Calu3 (cell line): ENCODE results near the gene HEPHL1. TPM values are rescaled to one million over a fixed set of nuclear protein-coding genes. Genes with fewer than 3 reads are reported as not detected.

ENCODE experiments used
- BruUV-seq: library from RNA; stranded (reverse); fragments of 400-500 nt; replicated peaks from 2 replicates; lab custom pipeline; 2021; lab: Mats Ljungman, UMichigan
- CTCF ChIA-PET: fragments of 300-600 bp; sonication (Branson Sonifier 250); formaldehyde crosslinking; loops from one replicate; lab custom pipeline; 2022; ENCODE audit warnings: antibody characterized with exemption; lab: Charles Lee
- DNase-seq: peaks from one replicate; pipeline ENCODE4 v3.0.0; 2022
- H3K27ac Mint-ChIP-seq: one replicate; pipeline ENCODE4 v1.8.0; 2022; ENCODE audit warnings: mixed read lengths; ENCODE audit not compliant: unreplicated experiment
- H3K27me3 Mint-ChIP-seq: one replicate; pipeline ENCODE4 v1.8.0; 2022; ENCODE audit warnings: mixed read lengths; ENCODE audit not compliant: unreplicated experiment
- H3K36me3 Mint-ChIP-seq: one replicate; pipeline ENCODE4 v1.8.0; 2022; ENCODE audit warnings: mild to moderate bottlenecking, moderate library complexity, mixed read lengths; ENCODE audit not compliant: insufficient read depth, unreplicated experiment
- H3K4me1 Mint-ChIP-seq: one replicate; pipeline ENCODE4 v1.8.0; 2022; ENCODE audit warnings: mild to moderate bottlenecking, low read depth, mixed read lengths; ENCODE audit not compliant: unreplicated experiment
- H3K4me3 Mint-ChIP-seq: one replicate; pipeline ENCODE4 v1.8.0; 2022; ENCODE audit warnings: mild to moderate bottlenecking, low read depth, moderate library complexity, mixed read lengths; ENCODE audit not compliant: unreplicated experiment
- H3K9me3 Mint-ChIP-seq: one replicate; pipeline ENCODE4 v1.8.0; 2022; ENCODE audit warnings: low read depth, mixed read lengths; ENCODE audit not compliant: unreplicated experiment
- intact Hi-C: fragments of 100-400 bp; cut with micrococcal nuclease; formaldehyde crosslinking; loops from one replicate; pipeline ENCODE4 v1.10.0; 2022; ENCODE audit not compliant: unreplicated experiment
- total RNA-seq: library from RNA; stranded (reverse); gene quantifications from 2 replicates; pipeline ENCODE4 v1.2.3, GENCODE V29; 2022
- TF ChIP-seq, protein P1 (sequence below): fragments of 200-600 bp; IDR thresholded peaks from one replicate; pipeline ENCODE4 v1.8.0; 2022; ENCODE audit warnings: antibody characterized with exemption; ENCODE audit not compliant: unreplicated experiment

HEPHL1 gene
- total RNA-seq, 1 experiment from 2014 or later = not detected

DNA sequence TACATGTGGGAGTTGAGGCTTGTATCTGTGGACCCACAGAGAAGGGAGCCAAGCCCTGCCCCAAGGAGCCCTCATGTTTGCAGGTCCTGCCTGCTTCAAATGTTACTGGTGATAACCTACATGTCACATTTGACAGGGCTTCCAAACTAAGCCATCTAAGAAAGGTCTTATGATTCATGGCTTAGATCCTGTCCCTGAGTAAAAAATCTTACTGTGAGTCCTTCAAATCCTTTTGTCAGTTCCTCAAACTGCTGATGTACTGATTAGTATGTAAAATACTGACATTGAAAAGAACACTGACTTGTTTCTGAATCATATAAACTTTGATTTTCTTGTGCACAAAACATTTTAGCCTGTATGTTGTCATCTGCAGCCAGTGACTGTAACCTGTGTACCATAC, 106.5 kb downstream of the HEPHL1 start:
- peak overlapping the region; percentile 86 for H3K27ac Mint-ChIP-seq
- BruUV-seq = no TSS peak
- intact Hi-C loops = loop anchor here (2.0 kb wide), 1 partner anchor 141 kb away; no protein-coding TSS in a partner anchor
- TF ChIP-seq, protein P1, sequence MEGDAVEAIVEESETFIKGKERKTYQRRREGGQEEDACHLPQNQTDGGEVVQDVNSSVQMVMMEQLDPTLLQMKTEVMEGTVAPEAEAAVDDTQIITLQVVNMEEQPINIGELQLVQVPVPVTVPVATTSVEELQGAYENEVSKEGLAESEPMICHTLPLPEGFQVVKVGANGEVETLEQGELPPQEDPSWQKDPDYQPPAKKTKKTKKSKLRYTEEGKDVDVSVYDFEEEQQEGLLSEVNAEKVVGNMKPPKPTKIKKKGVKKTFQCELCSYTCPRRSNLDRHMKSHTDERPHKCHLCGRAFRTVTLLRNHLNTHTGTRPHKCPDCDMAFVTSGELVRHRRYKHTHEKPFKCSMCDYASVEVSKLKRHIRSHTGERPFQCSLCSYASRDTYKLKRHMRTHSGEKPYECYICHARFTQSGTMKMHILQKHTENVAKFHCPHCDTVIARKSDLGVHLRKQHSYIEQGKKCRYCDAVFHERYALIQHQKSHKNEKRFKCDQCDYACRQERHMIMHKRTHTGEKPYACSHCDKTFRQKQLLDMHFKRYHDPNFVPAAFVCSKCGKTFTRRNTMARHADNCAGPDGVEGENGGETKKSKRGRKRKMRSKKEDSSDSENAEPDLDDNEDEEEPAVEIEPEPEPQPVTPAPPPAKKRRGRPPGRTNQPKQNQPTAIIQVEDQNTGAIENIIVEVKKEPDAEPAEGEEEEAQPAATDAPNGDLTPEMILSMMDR = no peak
- peaks cover 5% of the 10 kb centered on the region for H3K36me3 Mint-ChIP-seq
- CTCF ChIA-PET = no interaction called here
- H3K9me3 Mint-ChIP-seq = no peaks in the 10 kb centered on the region
- H3K4me3 Mint-ChIP-seq = peak overlapping the region; percentile 27
- no peaks in the 10 kb centered on the region for H3K27me3 Mint-ChIP-seq
- peaks cover 17% of the 10 kb centered on the region for H3K4me1 Mint-ChIP-seq
- DNase-seq = no peak

DNA sequence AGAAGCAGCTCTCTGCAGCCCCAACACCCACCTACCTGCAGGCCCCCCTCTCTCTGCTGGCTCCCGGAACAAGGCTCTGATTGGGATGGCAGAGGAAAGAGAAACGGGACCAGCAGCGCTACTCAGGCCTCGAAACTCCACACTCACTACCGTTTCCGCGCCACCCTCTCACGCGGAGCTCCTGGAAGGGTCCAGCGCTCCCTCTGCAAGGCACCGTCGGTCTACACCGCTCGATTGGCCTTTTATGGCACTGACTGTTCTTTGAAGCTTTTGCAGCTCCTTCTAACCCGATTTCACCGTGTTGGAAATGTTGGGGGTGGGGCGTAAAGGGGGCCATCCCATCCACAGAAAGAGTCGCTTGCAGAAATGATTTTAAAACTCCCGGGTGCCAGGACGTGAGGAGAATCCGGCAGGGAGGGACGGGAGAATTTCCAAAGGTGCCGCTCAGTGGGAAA, 107.2 kb downstream of the HEPHL1 start:
- no peak overlapping the region for H3K4me3 Mint-ChIP-seq
- TF ChIP-seq, protein P1 = no peak
- no peaks in the 10 kb centered on the region for H3K9me3 Mint-ChIP-seq
- no peak for DNase-seq
- no TSS peak for BruUV-seq
- H3K27me3 Mint-ChIP-seq = no peaks in the 10 kb centered on the region
- peaks cover 5% of the 10 kb centered on the region for H3K36me3 Mint-ChIP-seq
- H3K27ac Mint-ChIP-seq = peak overlapping the region; percentile 86
- peaks cover 17% of the 10 kb centered on the region for H3K4me1 Mint-ChIP-seq
- intact Hi-C loops = loop anchor here (2.0 kb wide), 1 partner anchor 142 kb away; no protein-coding TSS in a partner anchor
- CTCF ChIA-PET = interaction anchor here (0.7 to 2.0 kb wide), 5 partner anchors 56 to 271 kb away, joined by 3 to 8 read pairs (median 4); no protein-coding TSS in a partner anchor

DNA sequence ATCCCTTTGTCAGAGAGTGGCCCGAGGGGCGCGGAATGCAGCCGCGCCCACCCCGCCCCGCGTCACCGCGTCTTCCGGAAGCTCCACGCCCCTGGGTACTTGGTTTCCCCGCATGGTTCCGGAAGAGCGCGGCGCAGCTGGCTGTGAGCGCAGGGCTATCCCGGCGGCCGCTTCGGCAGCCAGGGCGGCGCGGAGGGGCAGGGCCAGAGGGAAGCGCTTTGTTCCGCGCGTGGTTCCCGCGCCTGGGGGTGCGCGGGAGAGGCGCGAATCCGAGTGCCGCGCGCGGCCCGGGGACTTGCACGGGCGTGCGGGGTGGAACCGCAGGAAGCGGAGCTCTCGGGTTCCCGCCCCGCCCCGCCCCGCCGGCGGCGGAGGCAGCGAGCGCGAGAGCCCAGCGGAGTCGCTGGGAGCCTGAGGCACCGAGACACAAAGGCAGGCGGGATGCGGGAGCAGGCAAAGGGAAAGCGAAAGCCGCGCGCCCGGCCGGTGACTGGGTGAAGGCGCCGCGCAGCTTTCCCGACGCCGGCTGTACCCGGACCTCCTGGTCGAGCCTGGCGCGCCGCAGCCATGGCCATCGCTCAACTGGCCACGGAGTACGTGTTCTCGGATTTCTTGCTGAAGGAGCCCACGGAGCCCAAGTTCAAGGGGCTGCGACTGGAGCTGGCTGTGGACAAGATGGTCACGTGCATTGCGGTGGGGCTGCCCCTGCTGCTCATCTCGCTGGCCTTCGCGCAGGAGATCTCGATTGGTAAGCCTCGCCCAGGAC, 107.8 kb downstream of the HEPHL1 start, which contains the start of gene PANX1:
Gene PANX1, plus strand, starts transcription at position 96 of the 766 bp plus-strand sequence. Its CDS starts 472 bp downstream, at position 568.
- H3K4me1 Mint-ChIP-seq = peaks cover 17% of the 10 kb centered on the region
- no peak within 1 kb of the TSS for H3K4me3 Mint-ChIP-seq
- peak; percentile 71 for DNase-seq
- CTCF ChIA-PET = interaction anchor here (0.6 to 2.0 kb wide), 6 partner anchors 55 to 375 kb away, joined by 3 to 8 read pairs (median 4); no protein-coding TSS in a partner anchor
- intact Hi-C loops = loop anchor here (2.0 kb wide), 1 partner anchor 142 kb away; no protein-coding TSS in a partner anchor
- H3K9me3 Mint-ChIP-seq = no peaks in the 10 kb centered on the region
- TF ChIP-seq, protein P1 = no peak
- peak within 1 kb of the TSS; percentile 86 for H3K27ac Mint-ChIP-seq
- no TSS peak for BruUV-seq
- peaks cover 5% of the 10 kb centered on the region for H3K36me3 Mint-ChIP-seq
- H3K27me3 Mint-ChIP-seq = no peaks in the 10 kb centered on the region

DNA sequence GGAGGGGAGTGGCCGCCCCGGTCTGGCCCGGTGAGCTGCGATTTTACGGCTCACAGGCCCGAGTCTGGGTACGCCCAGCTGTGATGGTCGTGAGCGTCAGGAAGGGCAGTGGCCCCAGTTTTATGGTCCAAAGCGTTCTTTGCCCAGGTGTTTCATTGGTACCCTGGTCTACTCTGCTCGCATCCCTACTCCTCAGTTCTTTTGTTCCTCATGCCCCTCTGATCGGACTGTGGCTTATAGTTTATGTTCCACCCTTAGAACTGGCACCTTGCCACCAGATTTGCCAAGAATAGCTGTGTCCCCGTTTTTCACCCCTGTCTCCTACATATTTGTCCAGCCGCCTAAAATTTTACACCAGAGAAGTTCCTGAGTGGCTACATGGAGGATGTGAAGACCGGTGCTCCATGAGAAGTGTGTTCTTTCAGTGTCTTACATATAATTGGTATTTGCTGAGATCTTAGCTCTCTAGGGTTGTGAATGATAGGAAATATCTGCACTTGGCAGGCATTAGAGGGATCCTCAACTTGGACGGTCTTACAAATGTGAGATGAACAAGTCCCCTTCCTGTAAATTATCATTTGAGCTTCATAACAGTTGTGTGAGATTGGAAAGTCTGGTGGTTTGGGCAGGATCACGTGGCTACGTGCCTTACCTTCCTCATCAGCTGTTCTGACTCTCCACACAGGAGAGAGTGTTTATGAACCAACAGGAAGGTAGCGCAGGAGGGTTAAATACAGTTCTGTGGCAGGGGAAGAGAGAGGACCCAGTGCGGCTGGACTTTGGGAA, 108.6 kb downstream of the HEPHL1 start:
- CTCF ChIA-PET = interaction anchor here (1.2 to 2.0 kb wide), 2 partner anchors 234 to 273 kb away, joined by 3 to 8 read pairs; no protein-coding TSS in a partner anchor
- TSS peak; percentile 49 for BruUV-seq
- no peak for DNase-seq

More for the DNA sequence above, 108.6 kb downstream of the HEPHL1 start:
- Mint-ChIP-seq H3K4me1 (peaks cover 24% of the 10 kb centered on the region), H3K4me3 (no peak overlapping the region), H3K27ac (no peak overlapping the region), H3K27me3 (no peaks in the 10 kb centered on the region), H3K9me3 (no peaks in the 10 kb centered on the region), H3K36me3 (peaks cover 5% of the 10 kb centered on the region)
- TF ChIP-seq, protein P1 = no peak
- intact Hi-C loops = loop anchor here (2.0 kb wide), 1 partner anchor 143 kb away; no protein-coding TSS in a partner anchor
